LNCaP clone FGC (cell line): Measurements from ENCODE around the gene KLHL13.

Experiments
- DNase-seq: peaks from one replicate; pipeline ENCODE4 v3.0.0-alpha.2; 2011; ENCODE audit warnings: low read depth
- H3K4me3 ChIP-seq: 2 replicates; pipeline ENCODE4 v1.5.1; 2011; ENCODE audit warnings: mild to moderate bottlenecking, low read depth, low read length, control low read depth
- TF ChIP-seq, protein P1 (sequence below): IDR thresholded peaks from 2 replicates; pipeline ENCODE4 v1.5.1; 2012; ENCODE audit warnings: mild to moderate bottlenecking; ENCODE audit not compliant: control insufficient read depth, insufficient read depth; ENCODE audit errors: extremely low read depth

Gene KLHL13

DNA sequence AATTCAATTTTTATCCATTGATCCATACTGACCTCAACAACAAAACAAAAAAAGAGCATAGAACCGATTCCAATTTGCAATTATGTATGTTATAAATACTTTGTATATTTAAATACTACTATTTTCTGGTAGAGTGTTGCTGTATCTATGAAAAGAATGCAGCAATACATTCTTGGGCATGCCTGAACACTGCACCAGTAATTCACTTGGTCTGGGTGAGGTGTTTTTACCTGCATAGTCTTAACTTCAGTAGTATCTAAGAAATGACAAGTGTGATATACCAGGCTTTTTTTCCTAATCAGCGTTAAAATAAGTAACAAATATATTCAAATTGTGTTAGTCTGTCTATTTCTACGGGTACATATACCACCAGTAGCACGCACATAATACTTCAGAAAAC, 120.2 kb downstream of the KLHL13 start:
- TF ChIP-seq, protein P1, sequence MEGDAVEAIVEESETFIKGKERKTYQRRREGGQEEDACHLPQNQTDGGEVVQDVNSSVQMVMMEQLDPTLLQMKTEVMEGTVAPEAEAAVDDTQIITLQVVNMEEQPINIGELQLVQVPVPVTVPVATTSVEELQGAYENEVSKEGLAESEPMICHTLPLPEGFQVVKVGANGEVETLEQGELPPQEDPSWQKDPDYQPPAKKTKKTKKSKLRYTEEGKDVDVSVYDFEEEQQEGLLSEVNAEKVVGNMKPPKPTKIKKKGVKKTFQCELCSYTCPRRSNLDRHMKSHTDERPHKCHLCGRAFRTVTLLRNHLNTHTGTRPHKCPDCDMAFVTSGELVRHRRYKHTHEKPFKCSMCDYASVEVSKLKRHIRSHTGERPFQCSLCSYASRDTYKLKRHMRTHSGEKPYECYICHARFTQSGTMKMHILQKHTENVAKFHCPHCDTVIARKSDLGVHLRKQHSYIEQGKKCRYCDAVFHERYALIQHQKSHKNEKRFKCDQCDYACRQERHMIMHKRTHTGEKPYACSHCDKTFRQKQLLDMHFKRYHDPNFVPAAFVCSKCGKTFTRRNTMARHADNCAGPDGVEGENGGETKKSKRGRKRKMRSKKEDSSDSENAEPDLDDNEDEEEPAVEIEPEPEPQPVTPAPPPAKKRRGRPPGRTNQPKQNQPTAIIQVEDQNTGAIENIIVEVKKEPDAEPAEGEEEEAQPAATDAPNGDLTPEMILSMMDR, result no peak
- DNase-seq, result no peak
- H3K4me3 ChIP-seq, result no peak overlapping the region

DNA sequence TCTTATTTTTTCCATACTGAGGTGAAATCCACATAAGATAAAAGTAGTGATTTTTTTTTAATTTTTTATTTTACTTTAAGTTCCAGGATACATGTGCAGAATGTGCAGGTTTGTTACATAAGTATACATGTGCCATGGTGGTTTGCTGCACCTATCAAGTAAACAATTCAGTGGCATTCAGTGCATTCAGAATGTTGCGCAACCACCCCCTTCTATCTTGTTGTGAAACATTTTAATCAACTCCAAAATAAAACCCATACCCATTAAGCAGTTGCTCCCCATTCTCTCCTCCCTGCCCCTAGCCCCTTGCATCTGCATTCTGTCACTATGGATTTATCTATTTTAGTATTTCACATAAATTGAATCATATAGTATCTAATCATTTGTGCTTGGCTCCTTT, 121.2 kb downstream of the KLHL13 start:
- TF ChIP-seq, protein P1, result no peak
- H3K4me3 ChIP-seq, result no peak overlapping the region
- no peak for DNase-seq

- DNase-seq, result no peak
- TF ChIP-seq, protein P1, result no peak
- no peak overlapping the region for H3K4me3 ChIP-seq
These were observed 124.4 kb downstream of the KLHL13 start for GRCh38 chrX:117992192-117992723.

GRCh38 chrX:117990438-117990837, 126.2 kb downstream of the KLHL13 start:
- TF ChIP-seq, protein P1, result no peak
- no peak for DNase-seq
- H3K4me3 ChIP-seq, result no peak overlapping the region

- H3K4me3 ChIP-seq, result no peak overlapping the region
- TF ChIP-seq, protein P1, result no peak
- DNase-seq, result no peak
These were observed 127.1 kb downstream of the KLHL13 start for GRCh38 chrX:117989512-117989911.

DNA sequence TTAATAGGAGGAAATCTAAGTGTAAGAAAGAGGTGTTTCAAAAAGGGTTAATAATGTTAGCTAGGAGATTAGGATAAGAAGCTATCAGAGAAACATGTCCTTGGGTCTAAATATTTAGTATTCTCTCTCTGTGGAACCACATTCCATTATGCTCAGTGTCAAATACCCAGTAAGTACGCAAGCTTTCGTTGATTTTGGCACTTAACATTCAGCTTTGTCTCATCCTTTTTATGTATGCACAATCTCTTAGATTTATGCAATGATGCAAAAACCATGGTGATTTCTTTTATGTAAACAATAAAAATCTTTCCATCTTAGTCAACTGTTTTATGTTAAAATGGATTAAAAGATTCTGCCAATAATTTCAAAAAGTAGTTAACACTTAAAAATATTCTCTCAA, 129.2 kb downstream of the KLHL13 start:
- TF ChIP-seq, protein P1, result no peak
- DNase-seq, result no peak

GRCh38 chrX:117985241-117985640, 131.4 kb downstream of the KLHL13 start:
- TF ChIP-seq, protein P1, result no peak
- no peak overlapping the region for H3K4me3 ChIP-seq
- DNase-seq, result no peak

More for the DNA sequence above, 129.2 kb downstream of the KLHL13 start:
- H3K4me3 ChIP-seq, result no peak overlapping the region
